Panc1 (cell line): ENCODE results near the gene POLN. TPM values are rescaled to one million over a fixed set of nuclear protein-coding genes. Genes with fewer than 3 reads are reported as not detected.

ENCODE experiments used
- ATAC-seq: fragments of 200-7000 bp; cut with Tn5 transposase; 2 replicates; pipeline ENCODE4 v1.9.1; 2020; ENCODE audit warnings: mild to moderate bottlenecking, moderate library complexity
- BruUV-seq: library from RNA; stranded (reverse); fragments of 400-500 nt; replicated peaks from 2 replicates; lab custom pipeline; 2021; lab: Mats Ljungman, UMichigan
- CTCF ChIA-PET: fragments of 300-600 bp; sonication (Branson Sonifier 250); formaldehyde crosslinking; loops from one replicate; lab custom pipeline; 2022; ENCODE audit warnings: antibody characterized with exemption; lab: Charles Lee
- POLR2A ChIA-PET: fragments of 300-600 bp; sonication (Branson Sonifier 250); formaldehyde crosslinking; loops from one replicate; lab custom pipeline; 2022; ENCODE audit warnings: antibody characterized with exemption; lab: Charles Lee
- DNase-seq: peaks from one replicate; pipeline ENCODE4 v3.0.0-alpha.2; 2010; ENCODE audit warnings: low read depth, low spot score
- H3K27ac ChIP-seq: 2 replicates; pipeline ENCODE4 v1.5.1; 2011; ENCODE audit warnings: mild to moderate bottlenecking, low read length, inconsistent platforms
- H3K27me3 ChIP-seq: fragments of 200-500 bp; sonication (Bioruptor generic); 2 replicates; pipeline ENCODE4 v1.6.0; 2014; ENCODE audit warnings: low read length, inconsistent platforms; ENCODE audit not compliant: control insufficient read depth, insufficient read depth
- H3K36me3 ChIP-seq: fragments of 200-500 bp; sonication (Bioruptor generic); 2 replicates; pipeline ENCODE4 v1.5.1; 2014; ENCODE audit warnings: inconsistent platforms, mild to moderate bottlenecking, low read length, moderate library complexity; ENCODE audit not compliant: control insufficient read depth, insufficient read depth
- H3K4me1 ChIP-seq: 2 replicates; pipeline ENCODE4 v1.5.1; 2011; ENCODE audit warnings: inconsistent platforms, mild to moderate bottlenecking, low read length, moderate library complexity; ENCODE audit not compliant: control insufficient read depth, insufficient read depth
- H3K4me3 ChIP-seq, 2 experiments: 2 replicates each; pipeline ENCODE4 v1.5.1; 2011 to 2012; ENCODE audit warnings: low read depth in 2 of 2, low read length in 2 of 2, mild to moderate bottlenecking in 2 of 2, inconsistent platforms in 1 of 2, moderate library complexity in 1 of 2
- H3K9me3 ChIP-seq: fragments of 200-500 bp; sonication (Bioruptor generic); 2 replicates; pipeline ENCODE4 v1.5.1; 2014; ENCODE audit warnings: low read depth, mild to moderate bottlenecking, inconsistent platforms, low read length, moderate library complexity; ENCODE audit not compliant: control insufficient read depth, insufficient read depth
- POLR2AphosphoS5 ChIP-seq: IDR thresholded peaks from 2 replicates; pipeline ENCODE4 v1.6.1; 2012; ENCODE audit warnings: mild to moderate bottlenecking, low read depth, low read length, moderate library complexity
- SIN3A ChIP-seq: IDR thresholded peaks from 2 replicates; pipeline ENCODE4 v1.6.1; 2012; ENCODE audit warnings: low read depth, mild to moderate bottlenecking, low read length, moderate library complexity, borderline replicate concordance; ENCODE audit not compliant: insufficient read depth
- TCF7L2 ChIP-seq: IDR thresholded peaks from 2 replicates; pipeline ENCODE4 v1.6.1; 2011; ENCODE audit warnings: mild to moderate bottlenecking, low read depth, low read length, inconsistent platforms
- in situ Hi-C: cut with HindIII; loops from 2 replicates; pipeline ENCODE4 v1.10.0; 2016; ENCODE audit warnings: low sequenced_read_pairs, low pct_unique_long_range_greater_than_20kb
- intact Hi-C: fragments of 100-400 bp; cut with micrococcal nuclease; formaldehyde crosslinking; loops from one replicate; pipeline ENCODE4 v1.10.0; 2022; ENCODE audit not compliant: unreplicated experiment
- total RNA-seq: library from RNA; stranded (reverse); gene quantifications from one replicate; pipeline ENCODE4 v1.2.1, GENCODE V29; 2021; ENCODE audit not compliant: unreplicated experiment
- TF ChIP-seq, protein P1 (sequence below), 2 experiments: IDR thresholded peaks; 2 replicates each; pipeline ENCODE4 v1.6.1; 2011 to 2012; ENCODE audit warnings: low read depth in 2 of 2, control low read depth in 1 of 2, low read length in 1 of 2, mild to moderate bottlenecking in 1 of 2, moderate library complexity in 1 of 2; ENCODE audit not compliant: insufficient read depth in 1 of 2
- TF ChIP-seq, protein P2 (sequence below): fragments of 450-650 bp; IDR thresholded peaks from 2 replicates; pipeline ENCODE4 v1.5.1; 2017; ENCODE audit warnings: mild to moderate bottlenecking

POLN gene
- total RNA-seq, 1 experiment from 2014 or later: 4.3 TPM

DNA sequence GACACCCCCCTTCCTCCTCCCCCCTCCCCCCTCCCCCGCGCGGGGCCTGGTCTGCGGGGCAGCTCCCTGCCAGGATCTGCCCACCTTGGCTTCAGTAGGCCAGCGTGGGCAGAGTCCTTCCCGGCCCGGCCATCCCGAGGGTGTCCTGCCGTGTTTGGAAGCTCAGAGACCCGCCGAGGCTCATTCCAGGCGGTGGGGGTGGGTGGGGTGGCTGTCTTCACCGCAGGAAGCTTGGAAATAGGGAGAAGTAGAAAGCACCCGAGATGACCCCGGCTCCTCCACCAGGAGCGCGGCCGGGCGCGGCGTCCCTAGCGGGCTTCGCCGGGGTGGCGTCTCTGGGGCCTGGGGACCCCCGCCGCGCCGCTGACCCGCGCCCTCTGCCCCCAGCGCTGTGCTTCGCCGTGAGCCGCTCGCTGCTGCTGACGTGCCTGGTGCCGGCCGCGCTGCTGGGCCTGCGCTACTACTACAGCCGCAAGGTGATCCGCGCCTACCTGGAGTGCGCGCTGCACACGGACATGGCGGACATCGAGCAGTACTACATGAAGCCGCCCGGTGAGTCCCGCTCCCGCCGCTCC, 181.2 kb downstream of the POLN start:
- no peak for DNase-seq
- no peak for ATAC-seq
- no peaks in the 10 kb centered on the region for H3K27me3 ChIP-seq
- intact Hi-C loops (no loop called here), in situ Hi-C loops (no loop called here)
- POLR2A ChIA-PET: no interaction called here
- peaks cover 9% of the 10 kb centered on the region for H3K4me1 ChIP-seq
- H3K9me3 ChIP-seq: no peaks in the 10 kb centered on the region
- H3K4me3 ChIP-seq: no peak overlapping the region
- TF ChIP-seq, protein P1, sequence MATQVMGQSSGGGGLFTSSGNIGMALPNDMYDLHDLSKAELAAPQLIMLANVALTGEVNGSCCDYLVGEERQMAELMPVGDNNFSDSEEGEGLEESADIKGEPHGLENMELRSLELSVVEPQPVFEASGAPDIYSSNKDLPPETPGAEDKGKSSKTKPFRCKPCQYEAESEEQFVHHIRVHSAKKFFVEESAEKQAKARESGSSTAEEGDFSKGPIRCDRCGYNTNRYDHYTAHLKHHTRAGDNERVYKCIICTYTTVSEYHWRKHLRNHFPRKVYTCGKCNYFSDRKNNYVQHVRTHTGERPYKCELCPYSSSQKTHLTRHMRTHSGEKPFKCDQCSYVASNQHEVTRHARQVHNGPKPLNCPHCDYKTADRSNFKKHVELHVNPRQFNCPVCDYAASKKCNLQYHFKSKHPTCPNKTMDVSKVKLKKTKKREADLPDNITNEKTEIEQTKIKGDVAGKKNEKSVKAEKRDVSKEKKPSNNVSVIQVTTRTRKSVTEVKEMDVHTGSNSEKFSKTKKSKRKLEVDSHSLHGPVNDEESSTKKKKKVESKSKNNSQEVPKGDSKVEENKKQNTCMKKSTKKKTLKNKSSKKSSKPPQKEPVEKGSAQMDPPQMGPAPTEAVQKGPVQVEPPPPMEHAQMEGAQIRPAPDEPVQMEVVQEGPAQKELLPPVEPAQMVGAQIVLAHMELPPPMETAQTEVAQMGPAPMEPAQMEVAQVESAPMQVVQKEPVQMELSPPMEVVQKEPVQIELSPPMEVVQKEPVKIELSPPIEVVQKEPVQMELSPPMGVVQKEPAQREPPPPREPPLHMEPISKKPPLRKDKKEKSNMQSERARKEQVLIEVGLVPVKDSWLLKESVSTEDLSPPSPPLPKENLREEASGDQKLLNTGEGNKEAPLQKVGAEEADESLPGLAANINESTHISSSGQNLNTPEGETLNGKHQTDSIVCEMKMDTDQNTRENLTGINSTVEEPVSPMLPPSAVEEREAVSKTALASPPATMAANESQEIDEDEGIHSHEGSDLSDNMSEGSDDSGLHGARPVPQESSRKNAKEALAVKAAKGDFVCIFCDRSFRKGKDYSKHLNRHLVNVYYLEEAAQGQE (IDR thresholded peaks at IDR 0.05; ENCODE audit: insufficient read depth in 1 of 2, low read depth in 2 of 2, low read length in 1 of 2): no peak
- TF ChIP-seq TCF7L2 (no peak), SIN3A (no peak), POLR2AphosphoS5 (no peak)
- TF ChIP-seq, protein P2, sequence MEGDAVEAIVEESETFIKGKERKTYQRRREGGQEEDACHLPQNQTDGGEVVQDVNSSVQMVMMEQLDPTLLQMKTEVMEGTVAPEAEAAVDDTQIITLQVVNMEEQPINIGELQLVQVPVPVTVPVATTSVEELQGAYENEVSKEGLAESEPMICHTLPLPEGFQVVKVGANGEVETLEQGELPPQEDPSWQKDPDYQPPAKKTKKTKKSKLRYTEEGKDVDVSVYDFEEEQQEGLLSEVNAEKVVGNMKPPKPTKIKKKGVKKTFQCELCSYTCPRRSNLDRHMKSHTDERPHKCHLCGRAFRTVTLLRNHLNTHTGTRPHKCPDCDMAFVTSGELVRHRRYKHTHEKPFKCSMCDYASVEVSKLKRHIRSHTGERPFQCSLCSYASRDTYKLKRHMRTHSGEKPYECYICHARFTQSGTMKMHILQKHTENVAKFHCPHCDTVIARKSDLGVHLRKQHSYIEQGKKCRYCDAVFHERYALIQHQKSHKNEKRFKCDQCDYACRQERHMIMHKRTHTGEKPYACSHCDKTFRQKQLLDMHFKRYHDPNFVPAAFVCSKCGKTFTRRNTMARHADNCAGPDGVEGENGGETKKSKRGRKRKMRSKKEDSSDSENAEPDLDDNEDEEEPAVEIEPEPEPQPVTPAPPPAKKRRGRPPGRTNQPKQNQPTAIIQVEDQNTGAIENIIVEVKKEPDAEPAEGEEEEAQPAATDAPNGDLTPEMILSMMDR: no peak
- no peaks in the 10 kb centered on the region for H3K36me3 ChIP-seq
- BruUV-seq: no TSS peak
- CTCF ChIA-PET: interaction anchor here (0.7 kb wide), 1 partner anchor 134 kb away, joined by 6 read pairs; no protein-coding TSS in a partner anchor
- H3K27ac ChIP-seq: no peak overlapping the region

DNA sequence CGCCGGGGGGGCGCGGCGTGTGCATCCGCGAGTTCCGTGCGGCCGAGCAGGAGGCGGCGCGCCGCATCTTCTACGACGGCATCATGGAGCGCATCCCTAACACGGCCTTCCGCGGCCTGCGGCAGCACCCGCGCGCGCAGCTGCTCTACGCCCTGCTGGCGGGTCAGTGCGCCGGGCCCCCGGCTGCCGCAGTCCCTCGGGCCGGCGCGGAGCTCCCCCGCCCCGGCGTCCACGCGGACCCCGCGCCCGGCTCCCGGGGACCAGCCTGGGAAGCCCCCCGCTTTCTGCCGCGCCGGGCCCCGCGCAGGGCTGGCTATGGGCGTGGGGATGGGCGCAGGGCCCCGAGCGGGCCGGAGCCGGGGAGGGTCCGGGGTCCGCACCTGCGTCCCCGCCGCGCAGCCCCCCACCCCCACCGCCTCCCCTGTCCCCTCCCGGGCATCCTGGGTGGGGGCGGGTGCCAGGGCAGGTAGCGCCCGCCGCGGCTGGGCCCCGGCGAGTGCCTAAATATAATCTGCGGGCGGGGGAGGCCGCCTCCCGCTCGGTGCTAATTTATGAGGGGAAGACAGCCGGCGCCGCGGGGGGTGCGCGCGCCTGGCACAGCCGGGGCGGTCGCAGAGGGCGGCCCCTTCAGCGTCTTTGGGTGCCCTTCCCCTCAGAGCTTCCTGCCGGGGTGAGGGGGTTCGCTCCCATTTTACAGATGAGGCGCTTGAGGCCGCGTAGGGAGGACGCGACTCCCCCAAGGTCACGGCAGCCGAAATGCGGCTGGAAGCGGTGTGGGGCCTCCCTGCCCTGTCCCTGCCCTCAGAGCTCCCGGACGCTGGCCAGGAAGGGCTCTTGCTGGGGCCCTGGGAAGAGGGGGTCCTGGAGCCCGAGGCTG, 182.0 kb downstream of the POLN start:
- TF ChIP-seq POLR2AphosphoS5 (no peak), TCF7L2 (no peak), SIN3A (no peak)
- TF ChIP-seq, protein P1 (IDR thresholded peaks at IDR 0.05; ENCODE audit: insufficient read depth in 1 of 2, low read depth in 2 of 2, low read length in 1 of 2): no peak
- TF ChIP-seq, protein P2: no peak
- intact Hi-C loops: no loop called here

More for the DNA sequence above, 182.0 kb downstream of the POLN start:
- ChIA-PET POLR2A (no interaction called here), CTCF (interaction anchor here (0.7 kb wide), 1 partner anchor 135 kb away, joined by 6 read pairs; no protein-coding TSS in a partner anchor)
- no peaks in the 10 kb centered on the region for H3K36me3 ChIP-seq
- no TSS peak for BruUV-seq
- ATAC-seq (peak; percentile 47), DNase-seq (no peak)
- H3K27me3 ChIP-seq: no peaks in the 10 kb centered on the region
- H3K27ac ChIP-seq: no peak overlapping the region
- H3K9me3 ChIP-seq: no peaks in the 10 kb centered on the region
- in situ Hi-C loops: no loop called here
- H3K4me1 ChIP-seq: peaks cover 9% of the 10 kb centered on the region
- peak overlapping the region; percentile 26 to 30; a peak in 3 of 4 replicates for H3K4me3 ChIP-seq
